K562 (cell line): ENCODE results near the gene GRB10.

Experiments
- CREB3L1 ChIP-seq: fragments of 450-650 bp; IDR thresholded peaks from 2 replicates; pipeline ENCODE4 v1.6.1; 2014; ENCODE audit warnings: low read depth, mild to moderate bottlenecking, moderate library complexity, borderline replicate concordance
- CTCF ChIP-seq, 3 experiments: IDR thresholded peaks in 2 of 3; conservative IDR thresholded peaks in 1 of 3; 2 replicates each; pipeline ENCODE4 v1.5.1; 2011 to 2012; ENCODE audit warnings: low read length in 3 of 3, mild to moderate bottlenecking in 3 of 3, control low read depth in 2 of 3, improper control_type of control experiment in 1 of 3, inconsistent platforms in 1 of 3, low read depth in 1 of 3, mixed read lengths in 1 of 3, moderate library complexity in 1 of 3; ENCODE audit not compliant: insufficient read depth in 2 of 3
- EZH2 ChIP-seq: IDR thresholded peaks from 2 replicates; pipeline ENCODE4 v1.6.1; 2012; ENCODE audit warnings: low read depth, mild to moderate bottlenecking, inconsistent platforms, low read length, borderline replicate concordance
- NCOA4 ChIP-seq: fragments of 450-650 bp; IDR thresholded peaks from 2 replicates; pipeline ENCODE4 v1.6.1; 2018; ENCODE audit warnings: mild to moderate bottlenecking; ENCODE audit not compliant: partially characterized antibody
- NFYB ChIP-seq: IDR thresholded peaks from 2 replicates; pipeline ENCODE4 v1.6.1; 2011; ENCODE audit warnings: mild to moderate bottlenecking, moderate library complexity; ENCODE audit not compliant: insufficient read length; ENCODE audit errors: extremely low read depth
- RCOR1 ChIP-seq, 2 experiments: IDR thresholded peaks; 2 replicates each; pipeline ENCODE4 v1.6.1; 2012; ENCODE audit warnings: low read depth in 2 of 2, low read length in 2 of 2, borderline replicate concordance in 1 of 2, improper control_type of control experiment in 1 of 2
- TAF15 ChIP-seq: fragments of 200-400 bp; formaldehyde crosslinking; IDR thresholded peaks from 2 replicates; pipeline ENCODE4 v1.6.1; 2017; ENCODE audit warnings: mild to moderate bottlenecking, low read depth, low read length, moderate library complexity
- ZBTB8A ChIP-seq: fragments of 450-650 bp; IDR thresholded peaks from 2 replicates; pipeline ENCODE4 v1.6.1; 2018; ENCODE audit warnings: mild to moderate bottlenecking, moderate library complexity; ENCODE audit not compliant: partially characterized antibody
- TF ChIP-seq, protein P1 (sequence below), 2 experiments: fragments of 450-650 bp; formaldehyde crosslinking in 1 of 2; IDR thresholded peaks; 2 replicates each; pipeline versions ENCODE4 v1.4.0 to v1.6.1; 2014 to 2020; ENCODE audit warnings: mild to moderate bottlenecking in 2 of 2, borderline replicate concordance in 1 of 2, low read depth in 1 of 2

GRCh38 chr7:50771120-50772002, 11.3 kb downstream of the GRB10 start:
- TF ChIP-seq EZH2 (no peak), NFYB (no peak), RCOR1 (IDR thresholded peaks at IDR 0.05; ENCODE audit: borderline replicate concordance in 1 of 2, low read depth in 2 of 2, low read length in 2 of 2) (no peak), TAF15 (no peak), ZBTB8A (no peak), CTCF (IDR thresholded peaks at IDR 0.05 in 2 of 3, conservative IDR thresholded peaks at IDR 0.05 in 1 of 3; ENCODE audit: insufficient read depth in 2 of 3, low read depth in 1 of 3, low read length in 3 of 3) (no peak), NCOA4 (no peak), CREB3L1 (no peak)
- TF ChIP-seq, protein P1, sequence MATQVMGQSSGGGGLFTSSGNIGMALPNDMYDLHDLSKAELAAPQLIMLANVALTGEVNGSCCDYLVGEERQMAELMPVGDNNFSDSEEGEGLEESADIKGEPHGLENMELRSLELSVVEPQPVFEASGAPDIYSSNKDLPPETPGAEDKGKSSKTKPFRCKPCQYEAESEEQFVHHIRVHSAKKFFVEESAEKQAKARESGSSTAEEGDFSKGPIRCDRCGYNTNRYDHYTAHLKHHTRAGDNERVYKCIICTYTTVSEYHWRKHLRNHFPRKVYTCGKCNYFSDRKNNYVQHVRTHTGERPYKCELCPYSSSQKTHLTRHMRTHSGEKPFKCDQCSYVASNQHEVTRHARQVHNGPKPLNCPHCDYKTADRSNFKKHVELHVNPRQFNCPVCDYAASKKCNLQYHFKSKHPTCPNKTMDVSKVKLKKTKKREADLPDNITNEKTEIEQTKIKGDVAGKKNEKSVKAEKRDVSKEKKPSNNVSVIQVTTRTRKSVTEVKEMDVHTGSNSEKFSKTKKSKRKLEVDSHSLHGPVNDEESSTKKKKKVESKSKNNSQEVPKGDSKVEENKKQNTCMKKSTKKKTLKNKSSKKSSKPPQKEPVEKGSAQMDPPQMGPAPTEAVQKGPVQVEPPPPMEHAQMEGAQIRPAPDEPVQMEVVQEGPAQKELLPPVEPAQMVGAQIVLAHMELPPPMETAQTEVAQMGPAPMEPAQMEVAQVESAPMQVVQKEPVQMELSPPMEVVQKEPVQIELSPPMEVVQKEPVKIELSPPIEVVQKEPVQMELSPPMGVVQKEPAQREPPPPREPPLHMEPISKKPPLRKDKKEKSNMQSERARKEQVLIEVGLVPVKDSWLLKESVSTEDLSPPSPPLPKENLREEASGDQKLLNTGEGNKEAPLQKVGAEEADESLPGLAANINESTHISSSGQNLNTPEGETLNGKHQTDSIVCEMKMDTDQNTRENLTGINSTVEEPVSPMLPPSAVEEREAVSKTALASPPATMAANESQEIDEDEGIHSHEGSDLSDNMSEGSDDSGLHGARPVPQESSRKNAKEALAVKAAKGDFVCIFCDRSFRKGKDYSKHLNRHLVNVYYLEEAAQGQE (IDR thresholded peaks at IDR 0.05; ENCODE audit: borderline replicate concordance), result no peak
- TF ChIP-seq, protein P1 (CRISPR knock-in tag; IDR thresholded peaks at IDR 0.05; ENCODE audit: low read depth), result no peak
